GM19351 (cell line): Measurements from ENCODE around the gene CDCP2.
"Not testable (repeated sequence)": the region's sequence is repeated elsewhere in the genome, so short reads cannot be mapped to it uniquely, and the experiment has no call there.

Source experiments
- ATAC-seq: cut with Tn5 transposase; IDR thresholded peaks from one replicate; pipeline ENCODE4 v1.9.1; 2021; ENCODE audit warnings: mild to moderate bottlenecking, moderate library complexity; ENCODE audit not compliant: unreplicated experiment

Gene CDCP2

DNA sequence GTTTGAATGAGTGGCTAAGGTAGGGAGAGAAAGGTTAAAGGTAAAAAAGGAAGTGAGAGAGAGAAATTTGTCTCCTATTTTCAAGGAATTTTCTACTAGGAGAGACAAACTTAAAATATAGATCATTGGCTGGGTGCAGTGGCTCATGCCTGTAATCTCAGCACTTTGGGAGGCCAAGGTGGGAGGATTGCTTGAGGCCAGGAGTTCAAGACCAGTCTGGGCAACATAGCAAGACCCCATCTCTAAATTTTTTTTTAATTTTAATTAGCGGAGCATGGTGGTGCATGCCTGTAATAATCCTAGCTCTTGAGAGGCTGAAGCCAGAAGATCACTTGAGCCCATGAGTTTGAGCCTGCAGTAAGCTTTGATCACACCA is 58.1 kb downstream of the CDCP2 start:
- not testable (repeated sequence) for ATAC-seq

DNA sequence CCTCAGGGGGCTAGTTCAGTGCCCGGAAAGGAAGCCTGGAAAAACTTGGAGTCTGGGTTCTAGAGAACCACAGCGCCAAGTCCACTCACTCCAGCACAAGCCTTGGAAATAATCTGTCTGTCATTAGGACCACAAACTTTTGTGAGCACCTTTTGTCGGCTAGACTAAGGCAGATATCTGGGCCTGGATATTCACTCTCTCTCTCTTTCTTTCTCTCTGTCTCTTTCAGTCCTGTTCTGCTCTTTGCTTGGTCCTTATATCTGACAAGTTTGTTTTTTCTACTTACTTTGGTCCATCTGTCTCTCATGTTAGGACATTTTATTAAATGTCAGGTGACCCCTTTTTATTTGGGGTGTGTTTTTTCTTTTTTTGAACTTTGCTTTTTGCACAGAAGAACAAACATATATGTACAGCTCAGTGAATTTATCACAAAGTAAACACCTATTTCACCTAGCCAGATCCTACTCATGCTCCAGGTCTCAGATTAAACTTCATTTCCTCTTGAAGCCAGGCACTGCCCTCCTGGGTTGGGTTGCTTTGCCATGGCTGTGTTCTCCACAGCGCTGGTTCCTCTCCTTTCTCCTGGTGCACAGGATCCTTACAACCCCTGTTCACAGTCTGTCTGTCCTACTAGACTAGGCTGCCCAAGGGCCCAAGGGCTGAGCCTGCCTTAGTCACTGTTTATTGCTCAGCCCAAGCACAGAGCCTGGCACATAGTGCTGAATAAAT is 58.6 kb downstream of the CDCP2 start:
- ATAC-seq: no peak

DNA sequence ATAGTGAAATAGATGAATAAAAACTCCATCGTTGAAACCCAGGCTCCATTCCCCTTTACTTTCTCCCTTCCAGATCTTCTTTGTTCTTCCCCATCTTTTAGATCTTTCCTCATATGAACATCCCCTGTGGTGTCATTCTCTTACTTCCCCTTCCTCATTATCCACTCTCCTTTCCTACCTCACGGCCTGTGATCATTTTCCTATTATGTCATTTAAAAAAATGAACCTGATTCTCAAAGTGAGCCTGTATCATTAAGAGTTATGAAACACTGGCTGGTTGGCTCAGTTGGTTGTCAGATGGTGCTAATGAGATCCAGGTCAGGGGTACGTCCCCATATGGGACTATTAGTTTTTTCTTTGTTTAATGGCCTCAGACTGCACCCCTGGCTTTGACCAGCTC is 61.1 kb downstream of the CDCP2 start:
- no peak for ATAC-seq

DNA sequence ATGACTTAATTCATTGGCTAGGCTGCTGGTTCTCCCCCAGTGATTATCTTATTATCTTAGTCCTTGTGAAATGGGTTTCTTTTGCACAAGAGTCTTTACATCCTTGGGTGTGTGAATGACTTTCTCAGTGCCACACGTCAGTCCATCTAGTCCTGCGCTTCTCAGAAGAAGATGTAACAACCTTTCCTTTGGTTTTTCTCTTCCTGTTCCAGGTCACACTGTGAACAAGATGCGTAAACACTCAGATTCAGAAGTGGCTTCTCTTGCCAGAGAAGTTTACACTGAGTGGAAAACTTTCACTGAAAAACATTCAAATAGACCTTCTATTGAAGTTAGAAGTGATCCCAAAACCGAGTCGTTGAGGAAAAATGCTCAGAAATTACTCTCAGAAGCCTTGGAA is 64.4 kb downstream of the CDCP2 start:
- no peak for ATAC-seq

DNA sequence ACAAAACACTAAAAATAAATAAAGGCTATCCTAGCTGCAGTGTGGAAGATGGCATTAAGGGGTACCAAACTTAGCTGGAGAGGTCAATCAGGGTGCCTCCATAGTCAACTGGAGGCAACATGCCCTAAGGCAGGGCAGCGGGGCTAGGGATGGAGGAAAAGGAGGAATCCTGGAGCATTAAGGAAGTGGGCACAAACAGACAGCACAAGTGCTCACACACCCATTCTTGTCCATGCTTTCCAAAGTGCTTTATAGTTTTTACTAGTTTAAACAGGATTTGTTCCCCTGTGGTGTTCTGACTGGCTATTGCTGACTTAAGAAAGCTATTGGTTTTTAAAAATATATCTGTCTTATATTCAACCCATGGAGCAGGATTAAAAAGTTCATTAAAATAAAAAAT is 66.0 kb downstream of the CDCP2 start:
- ATAC-seq: no peak

DNA sequence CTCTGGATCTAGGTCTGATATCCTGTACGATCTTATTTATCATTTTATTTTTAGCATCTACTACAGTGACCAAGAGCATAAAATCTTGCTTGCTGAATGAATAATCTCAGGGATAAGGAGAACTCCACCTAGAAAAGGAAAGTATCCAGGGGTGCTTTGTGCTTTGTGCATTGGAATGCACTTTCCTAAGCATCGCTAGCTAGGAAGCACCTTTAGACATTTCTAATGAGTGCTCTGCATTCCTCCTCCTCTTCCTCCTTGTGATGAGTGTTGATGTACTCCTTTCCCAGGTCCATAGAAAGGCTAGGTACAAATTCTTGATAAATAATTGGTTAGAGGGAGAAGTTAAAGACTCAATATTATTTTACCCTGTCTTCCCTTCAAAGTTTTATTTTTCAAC is 68.0 kb downstream of the CDCP2 start:
- no peak for ATAC-seq
